K562 (cell line): Measurements from ENCODE around the gene SH2D7. TPM values are rescaled to one million over a fixed set of nuclear protein-coding genes. Genes with fewer than 3 reads are reported as not detected.

ENCODE experiments used
- ATAC-seq: fragments of 200-7000 bp; cut with Tn5 transposase; 3 replicates; pipeline ENCODE4 v1.9.1; 2020; ENCODE audit warnings: moderate library complexity
- BruUV-seq: library from RNA; stranded (reverse); fragments of 400-500 nt; replicated peaks from 2 replicates; lab custom pipeline; 2021; lab: Mats Ljungman, UMichigan
- CTCF ChIA-PET: fragments of 300-600 bp; formaldehyde crosslinking; extraction: SDS; loops from one replicate; lab custom pipeline; 2021; ENCODE audit warnings: low intra/inter-chr PET ratio; lab: Yijun Ruan, JAX
- POLR2A ChIA-PET: fragments of 300-600, 350-650 bp; sonication (Branson Sonifier 250); formaldehyde crosslinking; extraction: SDS; loops from one replicate; lab custom pipeline; 2021; ENCODE audit warnings: antibody characterized with exemption, inconsistent platforms; lab: Yijun Ruan, JAX
- DNase-seq, 4 experiments: peaks; one replicate each; pipeline versions ENCODE4 v3.0.0 to v3.0.0-alpha.2; 2011 to 2018; ENCODE audit warnings: low spot score in 3 of 4, mixed read lengths in 3 of 4; ENCODE audit errors: extremely low read depth in 1 of 4
- FAIRE-seq: peaks from 2 replicates; lab custom pipeline; 2011; peaks lifted over from hg19 to GRCh38; lab: Jason Lieb, UNC
- H2AFZ ChIP-seq: 2 replicates; pipeline ENCODE4 v1.6.0; 2011; ENCODE audit warnings: low read depth, low read length, control low read depth, inconsistent platforms
- H3K27ac ChIP-seq: fragments of 200-600 bp; 3 replicates; pipeline ENCODE4 v1.8.0; 2011; ENCODE audit warnings: low read depth, mild to moderate bottlenecking, control low read depth, inconsistent platforms, low read length, moderate library complexity, mixed read lengths; ENCODE audit errors: extremely low read depth
- H3K27me3 ChIP-seq, 2 experiments: fragments of 300-600 bp in 1 of 2; 2 replicates in 1 of 2; 3 replicates in 1 of 2; pipeline versions ENCODE4 v1.6.0 to v1.8.0; 2011; ENCODE audit warnings: inconsistent platforms in 2 of 2, low read length in 2 of 2, mild to moderate bottlenecking in 1 of 2, mixed read lengths in 1 of 2, moderate library complexity in 1 of 2; ENCODE audit not compliant: control insufficient read depth in 2 of 2, insufficient read depth in 2 of 2
- H3K36me3 ChIP-seq: fragments of 300-600 bp; 3 replicates; pipeline ENCODE4 v1.8.0; 2011; ENCODE audit warnings: mild to moderate bottlenecking, low read length, inconsistent platforms; ENCODE audit not compliant: control insufficient read depth, insufficient read depth
- H3K4me1 ChIP-seq, 2 experiments: fragments of 200-600 bp in 1 of 2; replicated peaks in 1 of 2; 2 replicates in 1 of 2; 3 replicates in 1 of 2; pipeline versions ENCODE4 v1.5.1 to v1.8.0; 2011; ENCODE audit warnings: inconsistent platforms in 2 of 2, low read length in 2 of 2, mild to moderate bottlenecking in 1 of 2, mixed read lengths in 1 of 2, moderate library complexity in 1 of 2; ENCODE audit not compliant: control insufficient read depth in 2 of 2, insufficient read depth in 2 of 2
- H3K4me2 ChIP-seq: 2 replicates; pipeline ENCODE4 v1.6.1; 2011; ENCODE audit warnings: low read length, control low read depth, inconsistent platforms, mixed read lengths; ENCODE audit not compliant: insufficient read depth
- H3K4me3 ChIP-seq: fragments of 200-600 bp; sonication (generic), shearing (Covaris generic); 2 replicates; pipeline ENCODE4 v1.5.1; 2016; ENCODE audit warnings: control low read depth, inconsistent platforms
- H3K79me2 ChIP-seq: fragments of 200-600 bp; 3 replicates; pipeline ENCODE4 v1.8.0; 2011; ENCODE audit warnings: low read length, inconsistent platforms; ENCODE audit not compliant: control insufficient read depth, insufficient read depth
- H3K9ac ChIP-seq, 2 experiments: 2 replicates each; pipeline versions ENCODE4 v1.6.0 to v1.6.1; 2011; ENCODE audit warnings: low read depth in 2 of 2, low read length in 2 of 2, control low read depth in 1 of 2, inconsistent platforms in 1 of 2, mild to moderate bottlenecking in 1 of 2, mixed read lengths in 1 of 2; ENCODE audit not compliant: insufficient read depth in 1 of 2
- H3K9me1 ChIP-seq: one replicate; pipeline ENCODE4 v1.6.0; 2011; ENCODE audit warnings: inconsistent platforms, mild to moderate bottlenecking, low read length, moderate library complexity; ENCODE audit not compliant: control insufficient read depth, insufficient read depth
- H3K9me3 ChIP-seq: replicated peaks from 2 replicates; pipeline ENCODE4 v1.5.1; 2011; ENCODE audit warnings: low read depth, low read length, inconsistent platforms; ENCODE audit not compliant: control insufficient read depth, insufficient read depth
- H4K20me1 ChIP-seq: replicated peaks from 2 replicates; pipeline ENCODE4 v1.6.1; 2011; ENCODE audit warnings: low read length, inconsistent platforms, mixed read lengths; ENCODE audit not compliant: control insufficient read depth, insufficient read depth
- BCOR ChIP-seq: fragments of 450-650 bp; IDR thresholded peaks from 2 replicates; pipeline ENCODE4 v1.6.1; 2016
- CHD4 ChIP-seq: fragments of 200-600 bp; sonication (generic); IDR thresholded peaks from 3 replicates; pipeline ENCODE4 v1.6.1; 2012; ENCODE audit warnings: low read depth, mild to moderate bottlenecking, mixed read lengths, low read length, inconsistent platforms; ENCODE audit not compliant: insufficient read depth, insufficient replicate concordance, poor library complexity, severe bottlenecking
- ELF4 ChIP-seq: fragments of 450-650 bp; formaldehyde crosslinking; IDR thresholded peaks from 2 replicates; pipeline ENCODE4 v1.4.0; 2022; ENCODE audit warnings: missing genetic modification characterization
- HNRNPK ChIP-seq: fragments of 200-400 bp; formaldehyde crosslinking; IDR thresholded peaks from one replicate; pipeline ENCODE4 v1.6.1; 2018; ENCODE audit warnings: mild to moderate bottlenecking, low read depth, low read length; ENCODE audit not compliant: poor library complexity, severe bottlenecking
- KLF6 ChIP-seq: fragments of 250-450 bp; sonication (Bioruptor Pico); IDR thresholded peaks from 2 replicates; pipeline ENCODE4 v1.4.0; 2020; ENCODE audit warnings: mild to moderate bottlenecking, moderate library complexity, borderline replicate concordance
- NR2C2 ChIP-seq, 2 experiments: fragments of 200-800 bp in 1 of 2; sonication (Bioruptor generic) in 1 of 2; sonication (generic) in 1 of 2; formaldehyde crosslinking in 1 of 2; IDR thresholded peaks; 2 replicates each; pipeline versions ENCODE4 v1.6.1 to v1.8.0; 2016 to 2022; ENCODE audit warnings: mild to moderate bottlenecking in 1 of 2, missing compliant biosample characterization in 1 of 2, missing genetic modification characterization in 1 of 2, missing genetic modification reagents in 1 of 2
- RBM25 ChIP-seq: fragments of 200-400 bp; formaldehyde crosslinking; IDR thresholded peaks from 2 replicates; pipeline ENCODE4 v1.6.1; 2018; ENCODE audit warnings: low read length, low read depth, moderate library complexity; ENCODE audit not compliant: severe bottlenecking
- SIN3B ChIP-seq: fragments of 450-650 bp; IDR thresholded peaks from 2 replicates; pipeline ENCODE4 v1.6.1; 2017; ENCODE audit warnings: low read depth, mild to moderate bottlenecking, moderate library complexity
- SMARCA5 ChIP-seq: fragments of 450-650 bp; IDR thresholded peaks from 2 replicates; pipeline ENCODE4 v1.6.1; 2016
- TBL1XR1 ChIP-seq, 2 experiments: IDR thresholded peaks; 2 replicates each; pipeline ENCODE4 v1.6.1; 2012; ENCODE audit warnings: improper control_type of control experiment in 2 of 2, low read length in 2 of 2, mild to moderate bottlenecking in 1 of 2
- TBP ChIP-seq: optimal IDR thresholded peaks from 2 replicates; pipeline ENCODE3; 2011; ENCODE audit warnings: low read depth, low read length, improper control_type of control experiment
- ZBTB26 ChIP-seq: fragments of 450-650 bp; formaldehyde crosslinking; IDR thresholded peaks from 2 replicates; pipeline ENCODE4 v1.4.0; 2022; ENCODE audit warnings: missing genetic modification characterization
- ZFX ChIP-seq: sonication (generic); formaldehyde crosslinking; IDR thresholded peaks from 2 replicates; pipeline ENCODE4 v1.8.0; 2022; ENCODE audit warnings: mild to moderate bottlenecking, missing genetic modification reagents, moderate library complexity
- ZNF511 ChIP-seq: sonication (generic); formaldehyde crosslinking; IDR thresholded peaks from 2 replicates; pipeline ENCODE4 v1.8.0; 2022; ENCODE audit warnings: mild to moderate bottlenecking, missing genetic modification reagents
- ZNF586 ChIP-seq: fragments of 450-650 bp; formaldehyde crosslinking; conservative IDR thresholded peaks from 2 replicates; pipeline ENCODE4 v1.4.0; 2020; ENCODE audit warnings: mild to moderate bottlenecking, moderate library complexity
- WGBS: fragments of 100-300 bp; shearing (Covaris generic); methylation state at CpG from one replicate; pipeline ENCODE4 v1.1.6; 2016; ENCODE audit warnings: low coverage, mixed read lengths; ENCODE audit not compliant: insufficient coverage; ENCODE audit errors: missing lambda C conversion rate; 5-methylcytosine and 5-hydroxymethylcytosine counted together
- in situ Hi-C: fragments of 300-500 bp; cut with MboI; formaldehyde crosslinking; loops from 4 replicates; pipeline ENCODE4 v1.15.0; 2018; ENCODE audit warnings: inconsistent platforms, mixed read lengths
- intact Hi-C: fragments of 100-400 bp; cut with micrococcal nuclease; formaldehyde crosslinking; loops from 2 replicates; pipeline ENCODE4 v1.14.2; 2022
- polyA plus RNA-seq, 8 experiments: library from polyadenylated mRNA; depleted of rRNA in 4 of 8; stranded (reverse) in 5 of 8; unstranded in 3 of 8; fragments of >200 nt; fragmentation: Nextera tagmentation in 2 of 8; fragmentation: Illumina TruSeq in 1 of 8; extraction: Ambion mirVana in 2 of 8; extraction: Trizol in 1 of 8; gene quantifications; 2 replicates each; pipeline versions ENCODE4 v1.2.1 to v1.2.3, GENCODE V29; 2011 to 2014; ENCODE audit warnings: inconsistent platforms in 1 of 8, missing spikeins in 1 of 8
- total RNA-seq, 7 experiments: library from RNA; depleted of rRNA in 6 of 7; stranded (reverse); fragments of >200 nt in 6 of 7; fragmentation: Illumina TruSeq in 2 of 7; extraction: Trizol in 2 of 7; gene quantifications; 2 replicates each; pipeline versions ENCODE4 v1.2.1 to v1.2.3, GENCODE V29; 2011 to 2021; ENCODE audit warnings: low replicate concordance in 1 of 7

Gene SH2D7
- total and polyA plus RNA-seq, 9 of the 15 experiments (the other 6 are each of a cell fraction or from before 2014, with no cell fraction given): not detected

GRCh38 chr15:78129751-78130287 lies 37.5 kb downstream of the SH2D7 start (continued):
- TF ChIP-seq SMARCA5: peak; percentile 71; the same call in 1 of the 2 replicates
- TF ChIP-seq NR2C2 (CRISPR knock-in tag; IDR thresholded peaks at IDR 0.05): no peak
- no peak for TF ChIP-seq NR2C2 (tag; IDR thresholded peaks at IDR 0.05)
- no peak for TF ChIP-seq KLF6 (CRISPR knock-in tag)
- peak; percentile 92 for TF ChIP-seq RBM25
- peak; percentile 93 for TF ChIP-seq BCOR
- TF ChIP-seq HNRNPK: no peak
- no peak for TF ChIP-seq ZBTB26 (CRISPR knock-in tag)

- ChIA-PET POLR2A (interaction anchor here (0.6 to 1.6 kb wide), 5 partner anchors 9 to 753 kb away, joined by 3 to 7 read pairs (median 4); no protein-coding TSS in a partner anchor), CTCF (interaction anchor here (0.7 to 1.8 kb wide), 4 partner anchors 18 to 110 kb away, joined by 3 to 10 read pairs (median 4); no protein-coding TSS in a partner anchor)
- Histone ChIP-seq H2AFZ (peak overlapping the region; percentile 95), H3K4me3 (peak overlapping the region; percentile 69), H3K79me2 (peaks cover 9% of the 10 kb centered on the region; the same call in 2 of the 3 replicates), H3K4me1 (peaks cover 25 to 31% of the 10 kb centered on the region in 2 experiments), H3K9me3 (no peaks in the 10 kb centered on the region), H3K4me2 (peak overlapping the region; percentile 89), H3K36me3 (no peaks in the 10 kb centered on the region), H3K27me3 (no peaks in the 10 kb centered on the region), H3K9ac (peak overlapping the region; percentile 42 to 99; a peak in 3 of 4 replicates), H3K9me1 (peaks cover 4% of the 10 kb centered on the region), H3K27ac (no peak overlapping the region; the same call in 2 of the 3 replicates), H4K20me1 (0 out of 2 replicates have a peak, but pooled peaks cover 4% of the 10 kb centered on the region)
- intact Hi-C loops: loop anchor here (2.0 to 5.0 kb wide), 2 partner anchors 64 to 112 kb away; no protein-coding TSS in a partner anchor
- peak; percentile 60 for ATAC-seq
- in situ Hi-C loops: no loop called here
- FAIRE-seq: no peak
- BruUV-seq: no TSS peak
- DNase-seq: peak; percentile 39 to 55 (median 48)
- 20% methylated on average over 29 of the region's 51 CpGs for WGBS
- peak; percentile 0 for TF ChIP-seq TBP
- TF ChIP-seq SIN3B: no peak
- 0 out of 2 replicates have a peak, but pooled peaks have one; percentile 32 for TF ChIP-seq ZFX
- no peak for TF ChIP-seq ELF4 (CRISPR knock-in tag)
- TF ChIP-seq TBL1XR1 (IDR thresholded peaks at IDR 0.05; ENCODE audit: low read length in 2 of 2): no peak
- 0 out of 2 replicates have a peak, but pooled peaks have one; percentile 20 for TF ChIP-seq ZNF511 (CRISPR knock-in tag)
- TF ChIP-seq ZNF586 (CRISPR knock-in tag): no peak
- TF ChIP-seq CHD4: peak; percentile 49
- peak; percentile 84 for TF ChIP-seq BCOR
These were observed 38.3 kb downstream of the SH2D7 start for GRCh38 chr15:78130466-78131294.
